Measurements from ENCODE around the gene N4BP2L2. TPM values are rescaled to one million over a fixed set of nuclear protein-coding genes. Genes with fewer than 3 reads are reported as not detected.
A peak's percentile ranks its signal among the peaks of the same experiment; 100 is the strongest.

Gene N4BP2L2
- total and polyA plus RNA-seq, 4 donors = 14.9 to 116 (median 76.7) TPM

DNA sequence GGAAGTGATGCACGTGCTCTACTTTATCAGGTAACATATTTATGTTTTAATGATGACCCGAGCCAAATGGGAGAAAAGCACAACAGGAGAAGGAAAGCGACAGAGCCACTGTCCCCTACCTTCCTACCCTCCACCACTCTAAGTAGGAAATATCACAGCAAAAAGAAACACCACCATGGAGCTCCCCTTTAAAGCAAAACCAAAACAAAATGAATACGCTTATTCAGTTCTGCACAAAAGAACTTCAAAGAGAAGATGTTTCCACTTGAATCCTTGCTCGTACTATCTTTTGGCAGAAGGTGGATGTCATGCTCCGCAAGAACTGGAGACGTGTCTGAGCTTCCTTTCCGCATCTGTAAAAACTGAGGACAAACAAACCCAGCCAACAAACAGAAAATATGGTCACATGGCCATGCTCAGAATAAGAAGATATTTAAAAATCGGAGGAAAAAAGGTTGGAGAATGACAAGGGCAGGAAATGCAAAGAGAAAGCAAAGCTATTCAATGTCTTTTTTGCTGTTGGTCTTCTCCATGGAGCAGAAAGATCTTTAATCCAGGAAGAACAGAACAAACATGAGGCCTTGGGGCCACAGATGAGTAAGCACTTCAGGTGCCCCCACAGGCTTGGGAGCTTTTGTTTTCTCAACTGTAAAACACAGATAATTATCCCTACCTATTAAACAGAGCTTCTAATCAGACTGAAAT is 130.1 kb downstream of the N4BP2L2 start:
- DNase-seq (ENCODE audit: low spot score) = no peak
- no peak overlapping the region for H3K4me3 ChIP-seq (ENCODE audit: low read depth in 1 of 3, low read length in 3 of 3)
- TF ChIP-seq HNF4A (conservative IDR thresholded peaks at IDR 0.05) = no peak
- no peak for TF ChIP-seq JUND (IDR thresholded peaks at IDR 0.05)
- no peak for TF ChIP-seq HNF4G (IDR thresholded peaks at IDR 0.05)
- no peak for TF ChIP-seq TAF1 (conservative IDR thresholded peaks at IDR 0.05)
- TF ChIP-seq, protein P1, sequence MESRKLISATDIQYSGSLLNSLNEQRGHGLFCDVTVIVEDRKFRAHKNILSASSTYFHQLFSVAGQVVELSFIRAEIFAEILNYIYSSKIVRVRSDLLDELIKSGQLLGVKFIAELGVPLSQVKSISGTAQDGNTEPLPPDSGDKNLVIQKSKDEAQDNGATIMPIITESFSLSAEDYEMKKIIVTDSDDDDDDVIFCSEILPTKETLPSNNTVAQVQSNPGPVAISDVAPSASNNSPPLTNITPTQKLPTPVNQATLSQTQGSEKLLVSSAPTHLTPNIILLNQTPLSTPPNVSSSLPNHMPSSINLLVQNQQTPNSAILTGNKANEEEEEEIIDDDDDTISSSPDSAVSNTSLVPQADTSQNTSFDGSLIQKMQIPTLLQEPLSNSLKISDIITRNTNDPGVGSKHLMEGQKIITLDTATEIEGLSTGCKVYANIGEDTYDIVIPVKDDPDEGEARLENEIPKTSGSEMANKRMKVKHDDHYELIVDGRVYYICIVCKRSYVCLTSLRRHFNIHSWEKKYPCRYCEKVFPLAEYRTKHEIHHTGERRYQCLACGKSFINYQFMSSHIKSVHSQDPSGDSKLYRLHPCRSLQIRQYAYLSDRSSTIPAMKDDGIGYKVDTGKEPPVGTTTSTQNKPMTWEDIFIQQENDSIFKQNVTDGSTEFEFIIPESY (IDR thresholded peaks at IDR 0.05) = no peak
- H3K27me3 ChIP-seq (ENCODE audit: control insufficient read depth in 4 of 4, insufficient read depth in 4 of 4, low read length in 3 of 4) = no peaks in the 10 kb centered on the region
- 90% methylated on average over 9 of the region's 9 CpGs for WGBS
- no peak overlapping the region for H3K9ac ChIP-seq (ENCODE audit: low read depth in 1 of 2, low read length in 2 of 2)
- H3K4me1 ChIP-seq (ENCODE audit: control insufficient read depth in 4 of 4, insufficient read depth in 4 of 4, low read length in 3 of 4) = peaks cover 3 to 38% (median 30%) of the 10 kb centered on the region in 4 donors
- H3K9me3 ChIP-seq (ENCODE audit: control insufficient read depth in 4 of 4, low read length in 3 of 4) = no peaks in the 10 kb centered on the region
- peaks cover 1 to 32% (median 27%) of the 10 kb centered on the region in 4 donors for H3K36me3 ChIP-seq (ENCODE audit: control insufficient read depth in 4 of 4, insufficient read depth in 3 of 4, low read depth in 1 of 4, low read length in 3 of 4)
- H3K27ac ChIP-seq (ENCODE audit: low read depth in 1 of 2, low read length in 2 of 2) = peak overlapping the region in 1 of 2 donors; percentile 91

DNA sequence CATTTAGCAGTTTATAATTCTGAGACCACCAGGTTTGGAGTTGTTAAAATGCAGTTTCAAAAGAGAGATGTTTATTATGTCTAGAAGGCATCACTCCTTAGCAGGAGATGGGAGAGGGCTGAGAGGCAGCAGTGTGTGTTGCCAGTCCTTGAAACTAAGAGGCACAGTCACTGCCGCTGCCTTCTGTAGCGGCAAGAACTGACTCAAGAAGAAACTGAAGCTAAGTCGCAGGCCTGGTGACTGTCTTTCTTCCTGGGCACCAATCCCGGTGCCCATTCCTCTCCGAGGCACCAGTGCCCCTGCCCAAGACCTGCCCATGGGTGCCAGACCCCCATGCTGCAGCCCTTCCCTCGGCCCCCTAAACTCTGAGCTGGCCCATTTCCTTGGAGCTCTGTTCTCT is 130.7 kb downstream of the N4BP2L2 start:
- Histone ChIP-seq H3K27ac (ENCODE audit: low read depth in 1 of 2, low read length in 2 of 2) (peak overlapping the region in 1 of 2 donors; percentile 9), H3K9ac (ENCODE audit: low read depth in 1 of 2, low read length in 2 of 2) (no peak overlapping the region), H3K27me3 (ENCODE audit: control insufficient read depth in 4 of 4, insufficient read depth in 4 of 4, low read length in 3 of 4) (no peaks in the 10 kb centered on the region), H3K4me1 (ENCODE audit: control insufficient read depth in 4 of 4, insufficient read depth in 4 of 4, low read length in 3 of 4) (peaks cover 3 to 35% (median 29%) of the 10 kb centered on the region in 4 donors), H3K4me3 (ENCODE audit: low read depth in 1 of 3, low read length in 3 of 3) (no peak overlapping the region), H3K9me3 (ENCODE audit: control insufficient read depth in 4 of 4, low read length in 3 of 4) (no peaks in the 10 kb centered on the region), H3K36me3 (ENCODE audit: control insufficient read depth in 4 of 4, insufficient read depth in 3 of 4, low read depth in 1 of 4, low read length in 3 of 4) (peaks cover 1 to 36% (median 32%) of the 10 kb centered on the region in 4 donors)
- WGBS = 97% methylated on average over 6 of the region's 6 CpGs
- TF ChIP-seq, protein P1 (IDR thresholded peaks at IDR 0.05) = no peak
- no peak for TF ChIP-seq RXRA (IDR thresholded peaks at IDR 0.05)
- TF ChIP-seq HNF4A (conservative IDR thresholded peaks at IDR 0.05) = no peak
- TF ChIP-seq YY1 (IDR thresholded peaks at IDR 0.05) = no peak
- no peak for TF ChIP-seq FOXA1 (IDR thresholded peaks at IDR 0.05)
- no peak for TF ChIP-seq SP1 (IDR thresholded peaks at IDR 0.05)
- TF ChIP-seq FOXA2 (IDR thresholded peaks at IDR 0.05) = no peak
- TF ChIP-seq NR2F2 (IDR thresholded peaks at IDR 0.05) = no peak
- TF ChIP-seq, protein P2, sequence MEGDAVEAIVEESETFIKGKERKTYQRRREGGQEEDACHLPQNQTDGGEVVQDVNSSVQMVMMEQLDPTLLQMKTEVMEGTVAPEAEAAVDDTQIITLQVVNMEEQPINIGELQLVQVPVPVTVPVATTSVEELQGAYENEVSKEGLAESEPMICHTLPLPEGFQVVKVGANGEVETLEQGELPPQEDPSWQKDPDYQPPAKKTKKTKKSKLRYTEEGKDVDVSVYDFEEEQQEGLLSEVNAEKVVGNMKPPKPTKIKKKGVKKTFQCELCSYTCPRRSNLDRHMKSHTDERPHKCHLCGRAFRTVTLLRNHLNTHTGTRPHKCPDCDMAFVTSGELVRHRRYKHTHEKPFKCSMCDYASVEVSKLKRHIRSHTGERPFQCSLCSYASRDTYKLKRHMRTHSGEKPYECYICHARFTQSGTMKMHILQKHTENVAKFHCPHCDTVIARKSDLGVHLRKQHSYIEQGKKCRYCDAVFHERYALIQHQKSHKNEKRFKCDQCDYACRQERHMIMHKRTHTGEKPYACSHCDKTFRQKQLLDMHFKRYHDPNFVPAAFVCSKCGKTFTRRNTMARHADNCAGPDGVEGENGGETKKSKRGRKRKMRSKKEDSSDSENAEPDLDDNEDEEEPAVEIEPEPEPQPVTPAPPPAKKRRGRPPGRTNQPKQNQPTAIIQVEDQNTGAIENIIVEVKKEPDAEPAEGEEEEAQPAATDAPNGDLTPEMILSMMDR (IDR thresholded peaks at IDR 0.05; ENCODE audit: low read depth, low read length, missing input control) = no peak
- TF ChIP-seq, protein P3, sequence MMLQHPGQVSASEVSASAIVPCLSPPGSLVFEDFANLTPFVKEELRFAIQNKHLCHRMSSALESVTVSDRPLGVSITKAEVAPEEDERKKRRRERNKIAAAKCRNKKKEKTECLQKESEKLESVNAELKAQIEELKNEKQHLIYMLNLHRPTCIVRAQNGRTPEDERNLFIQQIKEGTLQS (IDR thresholded peaks at IDR 0.05) = no peak
- TF ChIP-seq EGR1 (IDR thresholded peaks at IDR 0.05; ENCODE audit: low read depth in 2 of 2) = no peak
- no peak for TF ChIP-seq RAD21 (IDR thresholded peaks at IDR 0.05)
- no peak for DNase-seq (ENCODE audit: low spot score)

Measured in liver (tissue), 9 donors.